C4-2B (cell line): Measurements from ENCODE around the gene MALSU1.

Experiments
- ZFX ChIP-seq: fragments of 450-650 bp; IDR thresholded peaks from 2 replicates; pipeline ENCODE4 v1.6.1; 2017
- TF ChIP-seq, protein P1 (sequence below): fragments of 450-650 bp; conservative IDR thresholded peaks from 2 replicates; pipeline ENCODE4 v1.5.1; 2017; ENCODE audit warnings: mild to moderate bottlenecking

GRCh38 chr7:23261843-23262452 lies 37.2 kb upstream of the MALSU1 start:
- TF ChIP-seq ZFX = no peak
- TF ChIP-seq, protein P1, sequence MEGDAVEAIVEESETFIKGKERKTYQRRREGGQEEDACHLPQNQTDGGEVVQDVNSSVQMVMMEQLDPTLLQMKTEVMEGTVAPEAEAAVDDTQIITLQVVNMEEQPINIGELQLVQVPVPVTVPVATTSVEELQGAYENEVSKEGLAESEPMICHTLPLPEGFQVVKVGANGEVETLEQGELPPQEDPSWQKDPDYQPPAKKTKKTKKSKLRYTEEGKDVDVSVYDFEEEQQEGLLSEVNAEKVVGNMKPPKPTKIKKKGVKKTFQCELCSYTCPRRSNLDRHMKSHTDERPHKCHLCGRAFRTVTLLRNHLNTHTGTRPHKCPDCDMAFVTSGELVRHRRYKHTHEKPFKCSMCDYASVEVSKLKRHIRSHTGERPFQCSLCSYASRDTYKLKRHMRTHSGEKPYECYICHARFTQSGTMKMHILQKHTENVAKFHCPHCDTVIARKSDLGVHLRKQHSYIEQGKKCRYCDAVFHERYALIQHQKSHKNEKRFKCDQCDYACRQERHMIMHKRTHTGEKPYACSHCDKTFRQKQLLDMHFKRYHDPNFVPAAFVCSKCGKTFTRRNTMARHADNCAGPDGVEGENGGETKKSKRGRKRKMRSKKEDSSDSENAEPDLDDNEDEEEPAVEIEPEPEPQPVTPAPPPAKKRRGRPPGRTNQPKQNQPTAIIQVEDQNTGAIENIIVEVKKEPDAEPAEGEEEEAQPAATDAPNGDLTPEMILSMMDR = peak; percentile 97
